IPS-NIHi11 (cell line): ENCODE results near the gene GLP2R.
"Not testable (repeated sequence)": the region's sequence is repeated elsewhere in the genome, so short reads cannot be mapped to it uniquely, and the experiment has no call there.

Experiments
- DNase-seq: peaks from one replicate; pipeline ENCODE4 v3.0.0; 2012; ENCODE audit warnings: mixed read lengths, low spot score

GLP2R gene

GRCh38 chr17:9899280-9900043 is 73.7 kb downstream of the GLP2R start:
- DNase-seq: no peak

GRCh38 chr17:9900044-9900594 is 74.4 kb downstream of the GLP2R start:
- no peak for DNase-seq

GRCh38 chr17:9900784-9901183 is 75.1 kb downstream of the GLP2R start:
- DNase-seq: no peak

GRCh38 chr17:9902120-9902519 is 76.4 kb downstream of the GLP2R start:
- DNase-seq: peak; percentile 38

GRCh38 chr17:9904277-9905077 is 78.8 kb downstream of the GLP2R start:
- DNase-seq: no peak

- DNase-seq: no peak
Measured at GRCh38 chr17:9905078-9905415, 79.3 kb downstream of the GLP2R start, which contains the start of gene RCVRN. TSS of gene RCVRN (minus strand) at chr17:9905271. CDS start at chr17:9905180, 91 bp downstream.

GRCh38 chr17:9905902-9906301 is 80.2 kb downstream of the GLP2R start:
- DNase-seq: peak; percentile 87

- DNase-seq: no peak
Measured at GRCh38 chr17:9906616-9907015, 80.9 kb downstream of the GLP2R start.

- DNase-seq: no peak
Measured at GRCh38 chr17:9907131-9907530, 81.4 kb downstream of the GLP2R start.

GRCh38 chr17:9907883-9908648 is 82.3 kb downstream of the GLP2R start:
- peak; percentile 35 for DNase-seq

GRCh38 chr17:9908649-9909042 is 82.9 kb downstream of the GLP2R start:
- no peak for DNase-seq

GRCh38 chr17:9911089-9911488 is 85.4 kb downstream of the GLP2R start:
- DNase-seq: no peak

GRCh38 chr17:9912121-9913099 is 86.7 kb downstream of the GLP2R start:
- DNase-seq: no peak

GRCh38 chr17:9913476-9913875 is 87.8 kb downstream of the GLP2R start:
- no peak for DNase-seq

- no peak for DNase-seq
Measured at GRCh38 chr17:9916108-9916507, 90.4 kb downstream of the GLP2R start.

- no peak for DNase-seq
Measured at GRCh38 chr17:9917131-9917530, 91.4 kb downstream of the GLP2R start.

- DNase-seq: no peak
Measured at GRCh38 chr17:9917801-9918200, 92.1 kb downstream of the GLP2R start.

GRCh38 chr17:9918352-9918751 is 92.6 kb downstream of the GLP2R start:
- DNase-seq: no peak

GRCh38 chr17:9918804-9919352 is 93.2 kb downstream of the GLP2R start:
- no peak for DNase-seq

GRCh38 chr17:9921216-9921615 is 95.5 kb downstream of the GLP2R start:
- not testable (repeated sequence) for DNase-seq
